LNCaP clone FGC (cell line): ENCODE results near the gene PIGU.
A peak's percentile ranks its signal among the peaks of the same experiment; 100 is the strongest.
"Not testable (repeated sequence)": the region's sequence is repeated elsewhere in the genome, so short reads cannot be mapped to it uniquely, and the experiment has no call there.

Experiments used
- DNase-seq: peaks from one replicate; pipeline ENCODE4 v3.0.0-alpha.2; 2011; ENCODE audit warnings: low read depth
- H3K4me3 ChIP-seq: 2 replicates; pipeline ENCODE4 v1.5.1; 2011; ENCODE audit warnings: mild to moderate bottlenecking, low read depth, low read length, control low read depth
- TF ChIP-seq, protein P1 (sequence below): IDR thresholded peaks from 2 replicates; pipeline ENCODE4 v1.5.1; 2012; ENCODE audit warnings: mild to moderate bottlenecking; ENCODE audit not compliant: control insufficient read depth, insufficient read depth; ENCODE audit errors: extremely low read depth

The PIGU gene, protein sequence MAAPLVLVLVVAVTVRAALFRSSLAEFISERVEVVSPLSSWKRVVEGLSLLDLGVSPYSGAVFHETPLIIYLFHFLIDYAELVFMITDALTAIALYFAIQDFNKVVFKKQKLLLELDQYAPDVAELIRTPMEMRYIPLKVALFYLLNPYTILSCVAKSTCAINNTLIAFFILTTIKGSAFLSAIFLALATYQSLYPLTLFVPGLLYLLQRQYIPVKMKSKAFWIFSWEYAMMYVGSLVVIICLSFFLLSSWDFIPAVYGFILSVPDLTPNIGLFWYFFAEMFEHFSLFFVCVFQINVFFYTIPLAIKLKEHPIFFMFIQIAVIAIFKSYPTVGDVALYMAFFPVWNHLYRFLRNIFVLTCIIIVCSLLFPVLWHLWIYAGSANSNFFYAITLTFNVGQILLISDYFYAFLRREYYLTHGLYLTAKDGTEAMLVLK

GRCh38 chr20:34676642-34677373, at the start of gene PIGU:
Gene PIGU, minus strand, starts transcription at chr20:34677092. Its CDS starts 7 bp downstream, at chr20:34677085.
- H3K4me3 ChIP-seq = peak within 1 kb of the TSS; percentile 80
- TF ChIP-seq, protein P1, sequence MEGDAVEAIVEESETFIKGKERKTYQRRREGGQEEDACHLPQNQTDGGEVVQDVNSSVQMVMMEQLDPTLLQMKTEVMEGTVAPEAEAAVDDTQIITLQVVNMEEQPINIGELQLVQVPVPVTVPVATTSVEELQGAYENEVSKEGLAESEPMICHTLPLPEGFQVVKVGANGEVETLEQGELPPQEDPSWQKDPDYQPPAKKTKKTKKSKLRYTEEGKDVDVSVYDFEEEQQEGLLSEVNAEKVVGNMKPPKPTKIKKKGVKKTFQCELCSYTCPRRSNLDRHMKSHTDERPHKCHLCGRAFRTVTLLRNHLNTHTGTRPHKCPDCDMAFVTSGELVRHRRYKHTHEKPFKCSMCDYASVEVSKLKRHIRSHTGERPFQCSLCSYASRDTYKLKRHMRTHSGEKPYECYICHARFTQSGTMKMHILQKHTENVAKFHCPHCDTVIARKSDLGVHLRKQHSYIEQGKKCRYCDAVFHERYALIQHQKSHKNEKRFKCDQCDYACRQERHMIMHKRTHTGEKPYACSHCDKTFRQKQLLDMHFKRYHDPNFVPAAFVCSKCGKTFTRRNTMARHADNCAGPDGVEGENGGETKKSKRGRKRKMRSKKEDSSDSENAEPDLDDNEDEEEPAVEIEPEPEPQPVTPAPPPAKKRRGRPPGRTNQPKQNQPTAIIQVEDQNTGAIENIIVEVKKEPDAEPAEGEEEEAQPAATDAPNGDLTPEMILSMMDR = peak; percentile 16; the same call in 1 of the 2 replicates
- DNase-seq = peak; percentile 88

DNA sequence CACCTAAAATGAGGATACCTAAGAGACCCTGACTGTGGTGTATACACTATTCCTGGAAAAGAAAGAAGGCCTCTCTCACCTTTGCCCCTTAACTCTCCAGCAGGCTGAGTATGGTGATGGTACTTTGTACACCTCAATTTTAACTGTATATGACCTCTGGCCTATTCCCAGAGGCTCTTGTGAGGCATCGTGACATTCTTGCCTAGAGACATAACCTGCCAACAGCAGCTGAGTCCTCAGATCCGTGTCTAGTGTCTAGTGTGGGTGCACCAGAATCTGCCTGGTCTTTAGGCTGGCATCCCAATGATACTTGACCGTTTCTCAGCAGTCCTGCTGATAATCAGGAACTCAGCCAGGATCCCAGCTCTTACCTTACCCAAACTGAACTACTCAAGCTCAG, 47.3 kb upstream of the PIGU start:
- TF ChIP-seq, protein P1 = no peak
- H3K4me3 ChIP-seq = no peak overlapping the region
- no peak for DNase-seq

- H3K4me3 ChIP-seq, DNase-seq: not testable (repeated sequence)
Observed at GRCh38 chr20:34722560-34722959, 45.7 kb upstream of the PIGU start.

GRCh38 chr20:34720266-34720665, 43.4 kb upstream of the PIGU start:
- no peak overlapping the region for H3K4me3 ChIP-seq
- no peak for DNase-seq

DNA sequence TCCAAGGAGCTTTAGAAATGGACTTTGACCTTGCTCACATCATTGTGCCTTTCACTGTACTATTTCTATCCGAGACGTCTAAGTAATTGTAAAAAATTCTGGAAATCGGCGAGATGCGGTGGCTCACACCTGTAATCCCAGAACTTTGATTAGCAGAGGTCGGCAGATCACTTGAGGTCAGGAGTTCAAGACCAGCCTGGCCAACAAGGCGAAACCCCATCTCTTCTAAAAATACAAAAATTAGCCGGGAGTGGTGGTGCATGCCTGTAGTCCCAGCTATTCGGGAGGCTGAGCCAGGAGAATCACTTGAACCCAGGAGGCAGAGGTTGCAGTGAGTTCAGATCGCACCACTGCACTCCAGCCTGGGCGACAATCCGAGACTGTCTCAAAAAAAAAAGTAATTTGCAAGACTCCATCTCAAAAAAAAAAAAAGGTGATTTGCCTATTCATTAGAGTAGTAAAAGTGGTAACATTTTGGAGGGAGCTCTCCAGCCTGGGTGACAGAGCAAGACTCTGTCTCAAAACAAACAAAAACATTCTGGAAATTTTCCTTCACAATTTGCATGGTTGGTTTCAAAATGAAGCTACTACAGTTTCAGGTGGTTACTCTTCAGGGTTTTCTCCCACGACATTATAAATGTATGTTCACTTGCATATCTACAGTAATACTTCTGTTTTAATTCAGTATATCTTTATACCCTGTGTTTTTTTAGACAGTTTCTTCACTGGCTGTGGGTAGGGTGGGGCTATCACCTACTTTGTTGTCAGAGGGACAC, 42.5 kb upstream of the PIGU start:
- H3K4me3 ChIP-seq, DNase-seq: not testable (repeated sequence)

More at GRCh38 chr20:34720266-34720665, 43.4 kb upstream of the PIGU start:
- TF ChIP-seq, protein P1 = no peak

GRCh38 chr20:34717230-34718095, 40.6 kb upstream of the PIGU start:
- H3K4me3 ChIP-seq = no peak overlapping the region
- no peak for DNase-seq
- TF ChIP-seq, protein P1 = no peak

DNA sequence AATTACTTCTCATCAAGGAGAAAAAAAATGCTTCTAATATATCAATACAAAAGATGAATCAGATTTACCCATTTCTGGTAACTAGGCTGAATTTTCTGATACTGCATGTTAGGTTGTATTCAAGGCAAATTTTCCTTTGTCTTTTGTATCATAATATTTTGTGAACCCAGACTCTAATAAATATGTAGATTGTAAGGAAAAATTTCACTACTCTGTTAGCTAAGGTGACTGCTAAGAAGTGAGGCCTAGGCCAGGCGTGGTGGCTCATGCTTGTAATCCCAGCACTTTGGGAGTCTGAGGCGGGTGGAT, 40.0 kb upstream of the PIGU start:
- H3K4me3 ChIP-seq = no peak overlapping the region
- no peak for DNase-seq
- TF ChIP-seq, protein P1 = no peak
